C4-2B (cell line): ENCODE measurements around the gene ALPI.
"Not testable (repeated sequence)": the region's sequence is repeated elsewhere in the genome, so short reads cannot be mapped to it uniquely, and the experiment has no call there.

ENCODE experiments used
- H3K27ac ChIP-seq: fragments of 450-650 bp; 2 replicates; pipeline ENCODE4 v1.5.1; 2017
- CTCF ChIP-seq: fragments of 450-650 bp; conservative IDR thresholded peaks from 2 replicates; pipeline ENCODE4 v1.5.1; 2017; ENCODE audit warnings: mild to moderate bottlenecking
- ZFX ChIP-seq: fragments of 450-650 bp; IDR thresholded peaks from 2 replicates; pipeline ENCODE4 v1.6.1; 2017

ALPI gene

GRCh38 chr2:232447638-232448303 lies 8.2 kb upstream of the ALPI start:
- no peak overlapping the region for H3K27ac ChIP-seq
- TF ChIP-seq CTCF (no peak), ZFX (no peak)

GRCh38 chr2:232448304-232448690 lies 7.7 kb upstream of the ALPI start:
- TF ChIP-seq CTCF, result no peak
- no peak for TF ChIP-seq ZFX

GRCh38 chr2:232449964-232450363 lies 6.0 kb upstream of the ALPI start:
- no peak overlapping the region for H3K27ac ChIP-seq
- TF ChIP-seq CTCF (no peak), ZFX (no peak)

More at GRCh38 chr2:232448304-232448690, 7.7 kb upstream of the ALPI start:
- H3K27ac ChIP-seq, result no peak overlapping the region

GRCh38 chr2:232451645-232452044 lies 4.3 kb upstream of the ALPI start:
- not testable (repeated sequence) for H3K27ac ChIP-seq

- no peak overlapping the region for H3K27ac ChIP-seq
- no peak for TF ChIP-seq ZFX
- TF ChIP-seq CTCF, result no peak
Observed at GRCh38 chr2:232454630-232455029, 1.3 kb upstream of the ALPI start.

- no peak overlapping the region for H3K27ac ChIP-seq
- no peak for TF ChIP-seq CTCF
- no peak for TF ChIP-seq ZFX
Observed at GRCh38 chr2:232456296-232457120, 555 bp downstream of the ALPI start.

- no peak for TF ChIP-seq CTCF
- no peak for TF ChIP-seq ZFX
- H3K27ac ChIP-seq, result no peak overlapping the region
Observed at GRCh38 chr2:232457121-232458011, 1.4 kb downstream of the ALPI start.
